Stimulated activated memory B cell treated with anti-CD40 and anti-IgM and Interleukin-4, amounts not matched to agents 10 μg/mL and 1 μg/mL and 100 μg/mL, for 72 hours (primary cell): ENCODE results near the gene PTPRH.
"Not testable (repeated sequence)": the region's sequence is repeated elsewhere in the genome, so short reads cannot be mapped to it uniquely, and the experiment has no call there.

Source experiments
- ATAC-seq: fragments of 150-1000 bp; cut with Tn5 transposase; 2 replicates; pipeline ENCODE4 v1.10.0; 2021
- H3K27ac Mint-ChIP-seq: one replicate; pipeline ENCODE4 v1.8.0; 2022; ENCODE audit warnings: mild to moderate bottlenecking, mixed read lengths
- H3K27me3 Mint-ChIP-seq: one replicate; pipeline ENCODE4 v1.8.0; 2022; ENCODE audit warnings: mixed read lengths
- H3K36me3 Mint-ChIP-seq: one replicate; pipeline ENCODE4 v1.8.0; 2022; ENCODE audit warnings: mixed read lengths
- H3K4me1 Mint-ChIP-seq: one replicate; pipeline ENCODE4 v1.8.0; 2022; ENCODE audit warnings: mixed read lengths
- H3K4me3 Mint-ChIP-seq: one replicate; pipeline ENCODE4 v1.8.0; 2022; ENCODE audit warnings: mild to moderate bottlenecking, moderate library complexity, mixed read lengths
- H3K9me3 Mint-ChIP-seq: one replicate; pipeline ENCODE4 v1.8.0; 2022; ENCODE audit warnings: mixed read lengths

The PTPRH gene

DNA sequence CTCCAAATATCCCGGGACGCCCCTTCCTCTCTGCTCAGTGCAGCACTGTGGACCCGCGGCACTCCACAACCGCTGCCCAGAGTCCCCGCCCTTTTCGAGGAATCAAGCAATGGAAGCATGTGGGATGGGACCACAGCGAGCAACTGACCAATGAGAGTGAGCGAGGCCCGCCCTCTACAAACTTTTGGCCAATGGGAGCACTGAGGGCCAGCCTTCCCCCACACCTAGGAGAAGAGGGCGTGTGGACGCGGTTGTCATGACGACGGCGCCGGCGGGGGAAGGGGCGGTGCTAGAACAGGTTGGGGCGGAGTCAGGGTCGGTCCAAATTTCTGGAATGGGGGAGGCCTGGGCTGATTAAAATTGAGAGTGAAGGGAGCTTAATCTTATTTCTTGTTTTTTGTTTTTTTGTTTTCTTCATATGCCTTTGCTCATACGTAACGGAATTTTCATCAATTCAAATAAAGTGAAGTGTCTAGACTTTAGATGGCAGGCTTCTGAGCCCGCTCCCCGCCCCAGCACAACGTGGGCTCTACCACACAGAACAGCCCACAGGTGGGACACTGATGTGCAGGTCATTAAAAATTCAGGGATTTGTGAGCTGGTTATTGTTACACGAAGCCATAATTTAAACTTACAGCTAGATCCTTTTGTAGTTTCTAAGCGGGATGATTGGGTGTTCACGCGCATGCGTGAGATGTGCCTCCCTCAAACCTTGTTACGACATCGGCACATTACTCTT is 42.6 kb downstream of the PTPRH start, which contains the start of gene DNAAF3:
TSS of gene DNAAF3 (minus strand) at position 84 of the 739 bp plus-strand sequence. CDS start 200 bp downstream, outside the sequence.
- Mint-ChIP-seq H3K27me3 (peaks cover 66% of the 10 kb centered on the region), H3K4me1 (peaks cover 11% of the 10 kb centered on the region), H3K9me3 (peaks cover 8% of the 10 kb centered on the region), H3K4me3 (peak within 1 kb of the TSS; percentile 59), H3K36me3 (peaks cover under 1% of the 10 kb centered on the region), H3K27ac (peak within 1 kb of the TSS; percentile 8)
- peak; percentile 83 for ATAC-seq

DNA sequence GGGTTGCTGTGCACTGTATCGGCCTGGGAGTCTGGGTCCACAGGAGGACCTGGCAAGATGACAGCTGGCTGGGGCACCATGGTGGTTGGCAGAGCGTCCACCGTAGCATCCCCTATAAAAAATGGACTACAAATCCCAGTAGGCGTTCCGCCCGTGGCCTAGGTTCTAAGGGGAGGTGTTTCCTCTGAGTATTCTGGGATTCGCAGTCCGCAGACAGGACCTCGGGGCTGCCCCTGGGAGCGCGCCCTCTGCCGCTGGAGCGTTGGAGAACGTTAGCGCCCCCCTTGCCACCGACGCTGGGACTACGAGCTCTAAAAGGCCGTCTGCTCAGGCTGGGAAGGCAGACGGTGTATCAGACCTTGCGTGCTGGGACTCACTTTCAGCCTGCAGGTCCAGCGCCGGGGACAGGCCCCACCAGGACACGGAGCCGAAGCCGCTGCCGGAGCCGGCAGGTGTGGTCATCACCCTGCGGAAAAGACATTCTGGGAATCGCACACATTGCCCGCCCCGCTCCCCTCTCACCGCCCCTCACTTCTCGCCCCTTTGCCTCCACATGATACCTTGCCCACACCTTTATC is 43.3 kb downstream of the PTPRH start:
- peak overlapping the region; percentile 8 for H3K27ac Mint-ChIP-seq
- peak; percentile 52 for ATAC-seq
- H3K27me3 Mint-ChIP-seq: peaks cover 59% of the 10 kb centered on the region
- H3K4me3 Mint-ChIP-seq: peak overlapping the region; percentile 59
- H3K9me3 Mint-ChIP-seq: peaks cover 8% of the 10 kb centered on the region
- H3K36me3 Mint-ChIP-seq: no peaks in the 10 kb centered on the region
- peaks cover 11% of the 10 kb centered on the region for H3K4me1 Mint-ChIP-seq

DNA sequence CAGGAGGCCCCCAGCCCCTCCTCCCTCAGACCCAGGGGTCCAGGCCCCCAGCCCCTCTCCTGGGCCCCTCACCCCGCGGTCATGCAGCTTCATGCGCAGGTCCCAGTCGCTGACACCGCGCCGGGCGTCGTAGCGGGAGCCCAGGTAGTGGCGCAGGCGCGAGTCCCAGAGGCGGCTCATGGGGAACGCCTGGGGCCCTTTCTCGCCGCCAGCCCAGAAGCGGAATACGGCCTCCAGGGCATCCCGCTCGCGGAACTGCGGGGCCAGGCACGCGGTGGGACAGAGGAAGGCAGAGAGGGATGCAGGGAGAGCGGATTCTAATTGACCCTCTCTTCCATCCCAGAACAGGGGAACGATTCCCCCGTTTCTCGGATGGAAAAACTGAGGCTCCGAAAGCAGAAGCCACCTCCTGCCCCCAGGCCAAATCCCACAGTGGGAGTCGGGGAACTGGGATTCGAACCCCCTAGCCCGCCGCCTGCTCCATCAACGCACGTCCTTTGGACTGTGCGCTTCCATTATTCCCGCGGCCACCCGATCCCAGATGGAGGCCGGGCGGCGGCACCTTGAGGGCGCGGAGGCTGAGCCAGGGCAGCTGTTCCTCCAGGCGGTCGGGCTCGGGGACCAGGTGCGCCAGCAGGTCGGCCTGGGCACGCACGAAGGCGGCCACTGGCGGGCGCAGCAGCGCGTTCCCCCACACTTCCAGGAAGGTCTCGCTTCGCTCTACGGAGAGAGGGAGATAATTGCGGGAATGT is 47.6 kb downstream of the PTPRH start:
- H3K9me3 Mint-ChIP-seq: peaks cover 4% of the 10 kb centered on the region
- peaks cover 60% of the 10 kb centered on the region for H3K27me3 Mint-ChIP-seq
- peaks cover 15% of the 10 kb centered on the region for H3K4me1 Mint-ChIP-seq
- no peak overlapping the region for H3K4me3 Mint-ChIP-seq
- H3K36me3 Mint-ChIP-seq: no peaks in the 10 kb centered on the region
- no peak overlapping the region for H3K27ac Mint-ChIP-seq
- ATAC-seq: no peak

DNA sequence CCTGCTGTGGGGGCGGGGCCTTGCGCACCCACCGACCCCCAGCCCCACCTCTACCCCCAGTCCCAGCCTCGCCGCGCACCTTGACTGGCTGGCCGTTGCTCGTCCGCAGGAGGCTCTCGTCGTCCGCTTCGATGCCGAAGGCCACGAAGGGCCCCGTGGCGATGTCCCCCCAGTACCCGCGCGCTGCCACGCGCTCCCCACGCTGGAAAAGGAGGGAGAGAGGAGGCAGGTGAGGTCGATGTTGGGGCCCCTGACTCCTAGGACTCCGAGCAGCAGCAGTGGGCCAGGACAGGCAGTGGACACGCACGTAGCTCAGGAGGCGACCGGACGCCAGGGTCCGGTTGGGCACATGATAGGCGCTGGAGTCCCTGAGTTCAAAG is 48.3 kb downstream of the PTPRH start:
- Mint-ChIP-seq H3K27me3 (peaks cover 60% of the 10 kb centered on the region), H3K4me1 (peaks cover 14% of the 10 kb centered on the region), H3K36me3 (no peaks in the 10 kb centered on the region), H3K9me3 (no peaks in the 10 kb centered on the region), H3K27ac (no peak overlapping the region), H3K4me3 (no peak overlapping the region)
- ATAC-seq: peak; percentile 15

DNA sequence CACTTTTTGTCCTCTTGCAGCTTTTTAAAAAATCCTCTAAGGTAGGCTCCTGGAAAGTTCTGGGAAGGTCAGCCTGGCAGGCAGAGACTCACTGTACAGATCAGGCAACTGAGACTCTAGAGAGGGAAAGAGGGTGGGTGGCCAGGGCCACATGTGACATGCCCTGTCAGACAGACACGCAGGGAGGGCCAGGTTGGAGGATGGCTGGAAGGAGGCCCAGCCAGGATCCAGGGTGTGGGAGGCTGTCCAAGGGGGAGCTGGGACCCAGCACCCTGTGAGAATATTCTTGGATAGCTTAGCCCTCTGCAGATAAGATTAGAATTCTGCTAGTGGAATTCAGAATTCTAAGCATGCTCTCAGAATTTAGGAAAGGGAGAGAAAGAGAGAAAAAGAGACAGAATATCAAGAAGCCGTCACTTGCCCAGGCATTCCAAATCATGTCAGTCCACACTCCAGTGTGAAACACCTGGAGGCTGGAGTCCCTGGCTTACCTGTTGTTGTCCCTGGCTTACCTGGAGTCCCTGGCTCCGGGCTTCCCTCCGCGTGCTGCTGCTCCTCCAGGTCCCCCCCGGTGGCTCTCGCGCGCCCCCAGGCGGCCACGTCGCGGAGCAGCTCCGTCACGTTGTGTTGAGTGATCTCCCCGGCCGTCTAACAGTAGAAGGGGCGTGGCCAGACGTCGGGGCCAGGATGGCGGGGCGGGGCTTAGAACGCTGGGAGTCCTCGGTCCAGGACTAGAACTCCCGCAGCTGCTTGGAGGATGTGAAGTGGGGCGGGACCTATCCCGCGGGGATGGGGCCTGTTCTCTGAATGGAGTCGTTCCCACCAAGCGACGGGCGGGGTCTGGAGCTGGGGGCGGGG is 48.9 kb downstream of the PTPRH start:
- Mint-ChIP-seq H3K4me3 (no peak overlapping the region), H3K36me3 (no peaks in the 10 kb centered on the region), H3K9me3 (no peaks in the 10 kb centered on the region), H3K27me3 (peaks cover 55% of the 10 kb centered on the region), H3K27ac (no peak overlapping the region), H3K4me1 (peaks cover 14% of the 10 kb centered on the region)
- peak; percentile 80 for ATAC-seq

DNA sequence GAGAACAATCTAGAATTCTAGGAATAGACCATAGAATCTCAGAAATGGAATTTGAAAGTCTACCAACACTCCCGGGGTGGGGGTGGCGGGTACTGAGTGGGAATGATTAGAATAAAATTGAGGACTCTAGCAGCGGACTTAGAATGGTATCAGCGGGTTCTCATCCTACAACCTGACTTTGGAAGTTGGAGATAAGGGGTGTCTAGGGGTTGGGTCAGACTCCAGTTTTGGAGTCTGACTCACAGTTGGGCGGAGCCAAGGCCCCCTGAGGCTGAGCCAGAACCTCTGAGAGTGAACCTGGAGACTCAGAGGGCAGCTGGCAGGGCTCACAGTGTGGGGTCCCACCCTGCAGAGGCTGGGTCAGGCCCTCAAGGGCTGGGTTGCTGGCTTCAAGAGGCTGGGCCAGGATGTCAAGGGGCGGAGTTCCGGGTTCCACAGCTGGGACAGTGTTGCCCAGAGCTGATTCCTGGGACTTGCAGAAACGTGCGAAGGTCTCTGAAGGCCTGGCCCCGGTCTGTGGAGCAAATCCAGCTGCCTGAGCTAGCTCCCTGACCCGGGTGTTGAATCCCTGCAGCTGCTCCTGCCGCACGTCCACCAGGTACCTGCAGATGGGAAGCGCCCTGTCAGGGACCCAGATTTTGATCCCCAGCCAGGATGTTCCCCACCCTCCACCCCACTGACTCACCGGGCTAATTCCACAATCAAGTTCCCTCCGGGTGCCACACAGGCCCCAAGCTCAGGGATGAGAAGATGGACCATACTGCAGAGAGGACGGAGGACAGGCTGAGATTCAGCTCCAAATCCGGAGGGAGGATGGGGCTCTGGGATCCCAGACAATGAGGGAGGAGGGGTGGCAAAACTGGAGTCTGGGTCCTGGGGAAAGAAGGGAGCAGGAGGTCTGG is 50.2 kb downstream of the PTPRH start:
- Mint-ChIP-seq H3K4me1 (peaks cover 15% of the 10 kb centered on the region), H3K4me3 (no peak overlapping the region), H3K27me3 (peaks cover 58% of the 10 kb centered on the region), H3K36me3 (no peaks in the 10 kb centered on the region), H3K9me3 (no peaks in the 10 kb centered on the region), H3K27ac (no peak overlapping the region)
- no peak for ATAC-seq

DNA sequence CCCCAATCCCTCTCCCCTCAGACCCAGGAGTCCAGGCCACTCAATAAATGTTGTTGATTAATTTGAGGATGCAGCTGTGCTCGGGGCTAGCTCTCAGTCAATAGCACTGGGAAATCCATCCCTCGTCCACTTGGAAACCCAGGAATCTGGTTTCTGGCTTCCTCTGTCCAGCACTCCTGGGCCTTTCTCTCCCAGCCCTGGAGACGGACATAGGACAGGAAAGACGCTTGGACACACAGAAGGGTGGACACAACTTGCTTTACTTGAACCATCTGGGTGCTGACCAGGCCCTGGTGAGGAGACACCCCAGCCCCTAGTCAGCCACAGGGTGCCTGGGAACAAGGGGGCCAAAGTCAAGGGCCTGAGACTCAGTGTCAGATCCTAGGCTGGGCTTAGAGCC is 50.9 kb downstream of the PTPRH start:
- Mint-ChIP-seq H3K9me3 (no peaks in the 10 kb centered on the region), H3K4me1 (peaks cover 22% of the 10 kb centered on the region), H3K4me3 (no peak overlapping the region), H3K27ac (no peak overlapping the region), H3K27me3 (peaks cover 60% of the 10 kb centered on the region), H3K36me3 (no peaks in the 10 kb centered on the region)
- no peak for ATAC-seq

DNA sequence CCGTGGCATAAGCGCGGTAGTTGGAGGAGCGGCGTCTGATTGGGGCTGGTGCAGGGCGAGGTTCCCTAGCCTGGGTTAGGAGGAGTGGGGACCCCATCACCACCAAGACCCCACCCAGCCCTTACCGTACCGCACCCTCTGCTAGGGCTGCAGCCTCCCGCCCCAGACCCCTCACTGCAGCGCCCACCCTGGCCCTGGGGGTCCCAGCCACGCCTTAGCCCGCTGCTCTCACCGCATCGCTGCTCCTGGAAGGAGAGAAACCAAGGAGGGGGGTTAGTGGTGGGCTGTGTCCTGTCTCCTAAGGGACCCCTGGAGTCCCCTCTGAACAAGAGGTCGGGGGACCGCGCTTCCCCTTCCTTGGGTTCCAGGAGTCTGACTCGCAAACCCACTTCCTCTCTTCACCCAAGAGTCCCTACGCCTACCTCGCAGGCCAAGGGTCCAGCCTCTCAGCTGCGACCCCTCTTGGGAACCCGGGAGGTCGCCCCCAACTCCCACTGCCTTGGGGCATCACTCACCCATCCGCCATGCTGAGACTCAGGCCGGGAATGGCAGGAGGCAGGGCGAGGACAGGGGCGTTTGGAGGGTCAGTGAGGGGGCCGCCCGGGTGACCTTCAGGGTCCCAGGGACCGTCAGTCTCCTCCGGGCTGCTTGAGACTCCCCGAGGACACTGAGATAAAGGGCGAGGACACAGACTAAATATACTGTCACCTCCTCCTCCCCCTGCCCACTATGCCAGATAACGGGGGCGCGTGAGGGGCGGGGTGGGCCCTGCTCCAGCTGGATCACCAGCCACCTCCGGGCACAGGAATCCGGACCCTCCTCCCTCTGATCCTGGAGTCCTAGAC is 52.0 kb downstream of the PTPRH start, which contains the start of gene TNNI3:
TSS of gene TNNI3 (minus strand) at position 669 of the 845 bp plus-strand sequence. CDS start at position 526, 143 bp downstream.
- Mint-ChIP-seq H3K27me3 (peaks cover 60% of the 10 kb centered on the region), H3K4me3 (no peak within 1 kb of the TSS), H3K9me3 (peaks cover 1% of the 10 kb centered on the region), H3K27ac (no peak within 1 kb of the TSS), H3K36me3 (no peaks in the 10 kb centered on the region), H3K4me1 (peaks cover 23% of the 10 kb centered on the region)
- ATAC-seq: no peak

DNA sequence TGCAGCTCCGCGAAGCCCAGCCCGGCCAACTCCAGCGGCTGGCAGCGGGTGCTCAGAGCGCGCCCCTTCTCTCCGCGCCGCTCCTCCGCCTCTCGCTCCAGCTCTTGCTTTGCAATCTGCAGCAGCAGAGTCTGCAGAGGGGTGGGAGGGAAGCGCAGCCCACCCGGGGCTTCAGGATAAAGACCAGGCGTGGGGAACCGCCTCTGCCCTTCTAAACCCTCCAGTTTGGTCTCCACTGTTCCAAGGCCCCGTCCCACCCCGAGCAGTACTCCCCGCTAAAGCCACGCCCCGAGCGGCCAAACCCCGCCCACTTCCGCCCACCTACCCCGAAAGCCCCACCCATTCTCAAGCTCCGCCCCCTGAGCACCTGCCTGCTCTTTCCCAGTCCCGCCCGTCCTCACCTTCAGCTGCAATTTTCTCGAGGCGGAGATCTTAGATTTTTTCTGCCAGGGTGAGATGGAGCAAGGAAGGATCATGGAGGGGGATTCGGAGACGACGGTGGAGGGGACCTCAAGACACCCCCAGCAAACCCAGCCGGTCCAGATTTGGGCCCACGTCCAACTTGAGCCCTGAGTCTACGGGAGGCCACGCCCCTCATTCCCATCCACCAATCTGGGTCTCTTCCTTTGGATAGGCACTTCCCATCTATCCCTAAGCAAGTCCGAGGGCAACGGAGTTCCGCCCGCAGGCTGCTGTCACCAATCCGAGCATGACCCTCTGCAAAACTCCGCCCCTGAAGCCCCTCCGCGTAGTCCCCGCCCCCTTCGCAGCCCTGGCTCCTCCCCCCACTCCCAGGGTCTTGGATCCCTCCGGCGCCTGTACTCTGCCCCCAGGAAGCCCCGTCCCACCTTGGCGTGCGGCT is 52.9 kb downstream of the PTPRH start:
- H3K36me3 Mint-ChIP-seq: no peaks in the 10 kb centered on the region
- peaks cover 7% of the 10 kb centered on the region for H3K9me3 Mint-ChIP-seq
- ATAC-seq: no peak
- no peak overlapping the region for H3K4me3 Mint-ChIP-seq
- peaks cover 30% of the 10 kb centered on the region for H3K4me1 Mint-ChIP-seq
- H3K27me3 Mint-ChIP-seq: peaks cover 60% of the 10 kb centered on the region
- H3K27ac Mint-ChIP-seq: no peak overlapping the region

DNA sequence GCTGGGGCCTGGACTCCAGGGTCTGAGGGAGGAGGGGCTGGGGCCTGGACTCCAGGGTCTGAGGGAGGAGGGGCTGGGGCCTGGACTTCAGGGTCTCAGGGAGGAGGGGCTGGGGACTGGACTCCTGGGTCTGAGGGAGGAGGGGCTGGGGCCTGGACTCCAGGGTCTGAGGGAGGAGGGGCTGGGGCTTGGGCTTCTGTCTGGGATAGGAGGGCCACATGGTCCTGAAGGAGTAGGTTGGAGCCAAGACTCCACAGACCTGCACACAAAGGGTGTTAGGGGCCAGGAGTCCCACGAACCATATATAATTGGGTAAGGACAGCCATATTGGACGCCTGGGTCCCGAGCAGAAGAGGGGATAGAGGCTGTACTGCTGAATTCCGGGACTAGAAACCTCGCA is 53.5 kb downstream of the PTPRH start:
- H3K4me3 Mint-ChIP-seq, ATAC-seq, H3K27ac Mint-ChIP-seq, H3K9me3 Mint-ChIP-seq, H3K36me3 Mint-ChIP-seq: not testable (repeated sequence)
- peaks cover 30% of the 10 kb centered on the region for H3K4me1 Mint-ChIP-seq
- H3K27me3 Mint-ChIP-seq: peaks cover 60% of the 10 kb centered on the region

DNA sequence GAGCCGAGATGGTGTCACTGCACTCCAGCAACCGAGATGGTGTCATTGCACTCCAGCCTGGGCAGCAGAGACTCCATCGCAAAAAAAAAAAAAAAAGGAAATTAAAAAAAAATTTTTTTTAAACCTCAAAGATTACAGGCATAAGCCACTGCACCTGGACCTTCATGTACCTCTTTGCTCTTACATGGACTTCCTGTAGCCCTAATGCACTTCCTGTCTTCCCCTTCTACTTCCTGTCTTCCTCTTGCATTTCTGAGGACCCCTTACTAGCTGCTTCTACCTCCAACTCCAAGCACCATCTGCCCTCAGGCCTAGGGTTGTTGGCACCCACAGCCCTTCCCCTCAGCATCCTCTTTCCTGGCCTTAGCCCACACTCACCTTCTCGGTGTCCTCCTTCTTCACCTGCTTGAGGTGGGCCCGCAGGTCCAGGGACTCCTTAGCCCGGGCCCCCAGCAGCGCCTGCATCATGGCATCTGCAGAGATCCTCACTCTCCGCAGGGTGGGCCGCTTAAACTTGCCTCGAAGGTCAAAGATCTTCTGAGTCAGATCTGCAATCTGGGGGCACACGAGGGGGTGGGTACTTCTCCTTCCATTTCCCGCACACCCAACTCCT is 55.5 kb downstream of the PTPRH start:
- Mint-ChIP-seq H3K4me3 (no peak overlapping the region), H3K27me3 (peaks cover 60% of the 10 kb centered on the region), H3K9me3 (peaks cover 7% of the 10 kb centered on the region), H3K36me3 (no peaks in the 10 kb centered on the region), H3K4me1 (peaks cover 22% of the 10 kb centered on the region), H3K27ac (no peak overlapping the region)
- no peak for ATAC-seq

DNA sequence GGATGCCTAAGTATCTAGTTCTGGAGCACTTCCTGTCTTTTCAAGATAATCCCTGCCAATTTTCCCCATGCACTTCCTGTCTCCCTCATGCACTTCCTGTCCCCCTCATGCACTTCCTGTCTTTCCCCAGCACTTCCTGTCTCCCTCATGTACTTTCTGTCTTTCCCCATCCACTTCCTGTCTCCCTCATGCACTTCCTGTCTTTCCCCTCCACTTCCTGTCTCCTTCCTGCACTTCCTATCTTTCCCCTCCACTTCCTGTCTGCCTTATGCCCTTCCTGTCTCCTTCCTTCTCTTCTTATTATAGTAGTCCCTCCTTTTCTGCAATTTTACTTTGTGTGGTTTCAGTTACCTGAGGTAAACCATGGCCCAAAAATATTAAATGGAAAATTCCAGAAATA is 57.3 kb downstream of the PTPRH start:
- peaks cover 22% of the 10 kb centered on the region for H3K4me1 Mint-ChIP-seq
- ATAC-seq: no peak
- peaks cover 7% of the 10 kb centered on the region for H3K9me3 Mint-ChIP-seq
- no peak overlapping the region for H3K4me3 Mint-ChIP-seq
- H3K27ac Mint-ChIP-seq: peak overlapping the region; percentile 4
- no peaks in the 10 kb centered on the region for H3K36me3 Mint-ChIP-seq
- peaks cover 55% of the 10 kb centered on the region for H3K27me3 Mint-ChIP-seq
